AG09309 (cell line): ENCODE data around the gene GNB1.

ENCODE experiments used
- DNase-seq: peaks from one replicate; pipeline ENCODE4 v3.0.0-alpha.2; 2010; ENCODE audit warnings: low read depth
- H3K4me3 ChIP-seq: 2 replicates; pipeline ENCODE4 v1.5.1; 2011; ENCODE audit warnings: mild to moderate bottlenecking, low read depth, low read length, moderate library complexity; ENCODE audit not compliant: control insufficient read depth
- CTCF ChIP-seq: IDR thresholded peaks from 2 replicates; pipeline ENCODE4 v1.5.1; 2011; ENCODE audit warnings: mild to moderate bottlenecking, low read depth, low read length, inconsistent platforms; ENCODE audit not compliant: insufficient read depth, control insufficient read depth; ENCODE audit errors: missing control alignments

GNB1 gene

GRCh38 chr1:1757422-1758058 lies 133.3 kb downstream of the GNB1 start:
- TF ChIP-seq CTCF: no peak
- no peak for DNase-seq
- no peak overlapping the region for H3K4me3 ChIP-seq

- no peak overlapping the region for H3K4me3 ChIP-seq
- TF ChIP-seq CTCF: no peak
- DNase-seq: no peak
Observed at GRCh38 chr1:1756661-1757421, 134.0 kb downstream of the GNB1 start.

DNA sequence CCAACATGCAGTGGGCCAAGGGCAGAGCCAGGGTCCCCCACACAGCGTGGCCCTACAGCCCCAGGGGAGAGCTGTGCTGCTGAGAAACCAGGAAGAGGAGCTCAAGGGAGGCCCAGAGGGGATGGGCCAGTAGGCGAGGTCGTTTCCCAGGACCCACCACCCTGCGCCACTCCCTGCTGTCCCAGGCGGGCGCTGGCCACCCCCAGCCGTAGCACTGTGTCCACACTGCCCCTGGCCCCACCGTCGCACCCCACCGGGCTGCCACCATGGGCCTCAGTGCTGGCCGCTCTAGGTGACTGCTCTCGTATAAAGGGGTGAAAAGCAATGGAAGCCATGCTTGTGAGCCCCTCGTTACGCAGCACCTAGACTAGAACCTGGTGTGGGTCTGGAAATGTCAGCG lies 135.0 kb downstream of the GNB1 start:
- H3K4me3 ChIP-seq: no peak overlapping the region
- DNase-seq: no peak
- TF ChIP-seq CTCF: no peak

GRCh38 chr1:1755426-1755825 lies 135.5 kb downstream of the GNB1 start:
- no peak overlapping the region for H3K4me3 ChIP-seq
- no peak for DNase-seq
- TF ChIP-seq CTCF: no peak

DNA sequence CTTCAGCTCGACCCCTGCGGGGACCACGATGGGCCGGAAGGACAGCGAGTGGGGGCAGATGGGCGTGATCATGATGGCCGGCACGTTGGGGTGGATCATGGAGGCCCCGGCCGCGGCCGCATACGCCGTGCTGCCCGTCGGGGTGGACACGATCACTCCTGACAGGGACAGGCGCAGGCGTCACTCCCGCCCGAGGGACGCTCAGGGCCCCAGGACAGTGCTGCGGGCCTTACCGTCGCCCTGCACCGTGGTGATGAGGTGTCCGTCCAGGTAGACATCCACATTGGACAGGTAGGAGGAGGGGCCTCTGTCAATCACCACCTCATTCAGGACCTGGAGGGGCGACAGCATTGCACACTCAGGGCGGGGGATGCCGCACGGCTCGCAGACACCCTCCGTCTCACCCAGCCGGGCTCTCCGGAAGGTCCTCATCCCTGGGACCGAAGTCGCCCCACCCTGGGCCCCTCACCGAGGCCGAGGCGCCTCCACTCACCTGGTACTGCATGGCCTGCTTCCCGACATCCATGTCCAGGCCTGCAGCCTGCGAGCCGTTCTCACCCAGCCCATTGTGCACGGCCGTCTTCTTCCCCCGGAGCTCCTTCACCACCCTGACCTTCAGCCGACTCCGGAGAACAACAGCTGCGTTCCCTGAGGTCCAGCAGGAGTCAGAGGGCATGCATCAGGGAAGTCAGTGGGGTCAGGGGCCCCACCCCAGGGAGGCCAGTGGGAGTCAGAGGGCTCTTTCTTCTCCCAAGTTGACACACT lies 136.7 kb downstream of the GNB1 start:
- no peak for TF ChIP-seq CTCF
- no peak for DNase-seq
- H3K4me3 ChIP-seq: no peak overlapping the region

DNA sequence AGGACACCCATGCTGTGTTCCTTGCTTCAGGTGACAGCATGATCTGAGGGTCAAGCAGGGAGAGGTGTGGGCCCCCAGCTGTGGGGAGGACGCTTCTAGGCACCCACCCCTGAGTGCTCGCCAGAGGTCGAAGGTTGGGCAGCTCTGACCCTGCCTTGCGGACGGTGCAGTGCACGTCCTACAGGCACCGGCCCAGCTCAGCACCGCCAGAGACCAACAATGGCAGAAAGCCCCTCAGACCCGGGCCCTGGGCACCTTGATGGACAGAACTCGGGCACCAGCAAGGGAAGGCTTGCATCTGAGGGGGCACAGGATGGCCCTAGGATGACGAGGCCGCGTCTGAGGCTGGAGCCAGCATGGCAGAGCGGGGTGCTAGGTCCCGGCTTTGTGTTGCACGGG lies 137.3 kb downstream of the GNB1 start:
- no peak for DNase-seq
- no peak overlapping the region for H3K4me3 ChIP-seq
- TF ChIP-seq CTCF: no peak
